NT2/D1 (cell line): ENCODE data around the gene COL4A3.

Source experiments
- SUZ12 ChIP-seq: IDR thresholded peaks from 2 replicates; pipeline ENCODE4 v1.6.1; 2011; ENCODE audit not compliant: insufficient read length, insufficient read depth; ENCODE audit errors: extremely low read depth
- YY1 ChIP-seq: IDR thresholded peaks from 2 replicates; pipeline ENCODE4 v1.6.1; 2011; ENCODE audit not compliant: insufficient read length, insufficient read depth

- TF ChIP-seq SUZ12, result no peak
- TF ChIP-seq YY1, result no peak
These were observed 187.2 kb downstream of the COL4A3 start for GRCh38 chr2:227351639-227352038.
